ENCODE data around the gene MACROD1. TPM values are rescaled to one million over a fixed set of nuclear protein-coding genes. Genes with fewer than 3 reads are reported as not detected.

MACROD1 gene, protein sequence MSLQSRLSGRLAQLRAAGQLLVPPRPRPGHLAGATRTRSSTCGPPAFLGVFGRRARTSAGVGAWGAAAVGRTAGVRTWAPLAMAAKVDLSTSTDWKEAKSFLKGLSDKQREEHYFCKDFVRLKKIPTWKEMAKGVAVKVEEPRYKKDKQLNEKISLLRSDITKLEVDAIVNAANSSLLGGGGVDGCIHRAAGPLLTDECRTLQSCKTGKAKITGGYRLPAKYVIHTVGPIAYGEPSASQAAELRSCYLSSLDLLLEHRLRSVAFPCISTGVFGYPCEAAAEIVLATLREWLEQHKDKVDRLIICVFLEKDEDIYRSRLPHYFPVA
- polyA plus RNA-seq, result 10 to 100 TPM; 25.6 to 75.6 TPM

DNA sequence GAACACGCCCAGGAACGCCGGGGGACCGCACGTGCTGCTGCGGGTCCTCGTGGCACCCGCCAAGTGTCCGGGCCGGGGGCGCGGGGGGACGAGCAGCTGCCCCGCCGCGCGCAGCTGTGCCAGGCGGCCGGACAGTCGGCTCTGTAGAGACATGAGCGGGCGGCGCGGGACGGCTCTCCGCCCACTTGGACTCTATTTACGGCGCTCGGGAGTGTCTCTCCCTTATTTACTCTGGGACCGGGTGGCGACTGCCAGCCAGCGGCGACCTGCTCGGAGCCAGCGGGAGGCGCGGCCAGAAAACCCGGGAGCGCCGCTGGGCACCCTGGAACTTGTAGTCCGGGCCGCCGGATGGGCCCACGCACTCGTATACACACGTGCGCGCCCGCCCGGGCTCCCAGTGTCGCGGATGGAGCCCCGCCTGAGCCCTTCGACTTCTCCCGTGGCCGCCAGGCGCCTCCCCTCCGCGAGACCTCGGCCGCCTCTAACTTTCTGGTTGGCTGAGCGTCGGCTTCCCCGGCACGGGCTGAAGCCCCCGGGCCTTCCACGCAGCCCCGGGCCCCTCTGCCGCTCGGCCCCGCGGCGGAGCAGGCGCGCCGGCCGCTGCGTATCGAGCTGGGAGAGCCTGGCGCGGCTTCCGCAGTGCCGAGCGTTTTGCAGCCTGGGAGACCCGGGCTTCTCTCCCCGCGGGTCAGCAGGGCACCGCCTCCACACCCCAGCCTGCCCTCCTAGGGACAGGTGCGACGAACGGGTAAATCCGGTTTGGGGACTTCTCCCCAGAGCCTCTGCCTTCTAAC lies at the start of gene MACROD1:
Gene MACROD1 (minus strand): TSS at position 272 of the 794 bp plus-strand sequence. CDS start 119 bp downstream, at position 153.
- 0 to 1% methylated on average over 75 to 92 of the region's 92 CpGs for WGBS, 2 donors
- H3K36me3 ChIP-seq (ENCODE audit: control insufficient read depth in 2 of 2, insufficient read depth in 2 of 2, low read length in 1 of 2), result no peaks in the 10 kb centered on the region
- H3K4me1 ChIP-seq (ENCODE audit: control insufficient read depth in 2 of 2, insufficient read depth in 2 of 2, low read length in 1 of 2), result peaks cover 0 to 7% of the 10 kb centered on the region in 2 donors
- H3K4me3 ChIP-seq (ENCODE audit: low read depth in 1 of 2, low read length in 2 of 2), result peak within 1 kb of the TSS; percentile 71 to 72
- H3K9me3 ChIP-seq (ENCODE audit: control insufficient read depth in 2 of 2, insufficient read depth in 1 of 2, low read depth in 1 of 2, low read length in 1 of 2), result no peaks in the 10 kb centered on the region
- H3K27ac ChIP-seq (ENCODE audit: low read depth in 2 of 2, low read length in 1 of 2), result peak within 1 kb of the TSS; percentile 93 to 94
- H3K27me3 ChIP-seq (ENCODE audit: control insufficient read depth in 1 of 2, insufficient read depth in 2 of 2, low read length in 2 of 2), result no peaks in the 10 kb centered on the region

GRCh38 chr11:64211181-64211872 lies 45.4 kb upstream of the MACROD1 start:
- no peaks in the 10 kb centered on the region for H3K27me3 ChIP-seq (ENCODE audit: control insufficient read depth in 1 of 2, insufficient read depth in 2 of 2, low read length in 2 of 2)
- H3K4me1 ChIP-seq (ENCODE audit: control insufficient read depth in 2 of 2, insufficient read depth in 2 of 2, low read length in 1 of 2), result peaks cover 0 to 6% of the 10 kb centered on the region in 2 donors
- 78 to 88% methylated on average over 27 to 30 of the region's 30 CpGs for WGBS, 2 donors
- H3K36me3 ChIP-seq (ENCODE audit: control insufficient read depth in 2 of 2, insufficient read depth in 2 of 2, low read length in 1 of 2), result no peaks in the 10 kb centered on the region
- no peaks in the 10 kb centered on the region for H3K9me3 ChIP-seq (ENCODE audit: control insufficient read depth in 2 of 2, insufficient read depth in 1 of 2, low read depth in 1 of 2, low read length in 1 of 2)
- no peak overlapping the region for H3K27ac ChIP-seq (ENCODE audit: low read depth in 2 of 2, low read length in 1 of 2)
- H3K4me3 ChIP-seq (ENCODE audit: low read depth in 1 of 2, low read length in 2 of 2), result no peak overlapping the region

DNA sequence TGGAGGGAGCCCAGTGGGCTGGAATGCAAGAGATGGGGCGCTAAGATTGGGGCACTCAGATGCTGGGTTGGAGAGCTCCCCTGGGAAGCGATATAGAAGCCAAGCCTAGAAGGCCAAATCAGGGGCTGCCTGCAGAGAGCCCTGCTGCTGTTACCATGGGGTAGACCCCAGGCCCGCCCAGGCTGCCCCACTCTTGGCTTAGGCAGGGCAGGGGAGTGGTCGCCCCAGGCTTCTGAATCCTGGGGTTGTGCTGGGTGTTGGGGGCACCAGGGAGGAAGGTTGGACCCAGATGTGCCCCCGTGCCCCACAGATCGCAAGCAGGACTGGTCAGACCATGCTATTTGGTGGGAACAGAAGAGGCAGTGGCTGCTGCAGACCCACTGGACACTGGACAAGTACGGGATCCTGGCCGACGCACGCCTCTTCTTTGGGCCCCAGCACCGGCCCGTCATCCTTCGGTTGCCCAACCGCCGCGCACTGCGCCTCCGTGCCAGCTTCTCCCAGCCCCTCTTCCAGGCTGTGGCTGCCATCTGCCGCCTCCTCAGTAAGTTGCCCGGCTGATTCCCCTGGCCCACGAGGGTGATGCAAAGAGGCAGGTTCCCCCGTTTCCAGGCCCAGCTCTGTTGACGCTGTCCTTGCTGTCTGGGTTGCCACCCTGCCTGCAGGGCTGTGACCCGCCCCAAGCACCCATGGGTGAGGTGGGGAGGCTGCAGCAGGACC lies 44.5 kb upstream of the MACROD1 start:
- H3K36me3 ChIP-seq (ENCODE audit: control insufficient read depth in 2 of 2, insufficient read depth in 2 of 2, low read length in 1 of 2), result peaks cover 3% of the 10 kb centered on the region in 2 donors
- 89 to 93% methylated on average over 24 of the region's 24 CpGs for WGBS, 2 donors
- peaks cover 0 to 6% of the 10 kb centered on the region in 2 donors for H3K4me1 ChIP-seq (ENCODE audit: control insufficient read depth in 2 of 2, insufficient read depth in 2 of 2, low read length in 1 of 2)
- no peaks in the 10 kb centered on the region for H3K27me3 ChIP-seq (ENCODE audit: control insufficient read depth in 1 of 2, insufficient read depth in 2 of 2, low read length in 2 of 2)
- H3K27ac ChIP-seq (ENCODE audit: low read depth in 2 of 2, low read length in 1 of 2), result no peak overlapping the region
- no peaks in the 10 kb centered on the region for H3K9me3 ChIP-seq (ENCODE audit: control insufficient read depth in 2 of 2, insufficient read depth in 1 of 2, low read depth in 1 of 2, low read length in 1 of 2)
- no peak overlapping the region for H3K4me3 ChIP-seq (ENCODE audit: low read depth in 1 of 2, low read length in 2 of 2)

DNA sequence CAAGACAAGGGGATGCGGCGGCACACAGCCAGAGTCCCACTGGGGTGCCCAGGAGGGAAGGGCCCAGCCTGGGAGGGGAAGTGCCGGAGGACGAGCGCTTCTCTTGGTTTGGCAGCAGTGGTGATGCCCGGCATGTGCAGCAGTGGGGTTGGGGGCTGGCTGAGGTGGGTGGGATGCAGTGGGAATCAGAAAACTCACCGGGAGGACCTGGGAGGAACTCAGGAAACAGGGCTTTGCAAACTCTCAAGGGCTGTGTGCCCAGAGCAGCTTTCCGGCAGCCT lies 43.6 kb upstream of the MACROD1 start:
- H3K4me3 ChIP-seq (ENCODE audit: low read depth in 1 of 2, low read length in 2 of 2), result no peak overlapping the region
- no peak overlapping the region for H3K27ac ChIP-seq (ENCODE audit: low read depth in 2 of 2, low read length in 1 of 2)
- H3K4me1 ChIP-seq (ENCODE audit: control insufficient read depth in 2 of 2, insufficient read depth in 2 of 2, low read length in 1 of 2), result peaks cover 0 to 6% of the 10 kb centered on the region in 2 donors
- H3K27me3 ChIP-seq (ENCODE audit: control insufficient read depth in 1 of 2, insufficient read depth in 2 of 2, low read length in 2 of 2), result no peaks in the 10 kb centered on the region
- no peaks in the 10 kb centered on the region for H3K9me3 ChIP-seq (ENCODE audit: control insufficient read depth in 2 of 2, insufficient read depth in 1 of 2, low read depth in 1 of 2, low read length in 1 of 2)
- H3K36me3 ChIP-seq (ENCODE audit: control insufficient read depth in 2 of 2, insufficient read depth in 2 of 2, low read length in 1 of 2), result peaks cover 3% of the 10 kb centered on the region in 2 donors
- WGBS, 2 donors, result 82 to 86% methylated on average over 8 of the region's 8 CpGs

DNA sequence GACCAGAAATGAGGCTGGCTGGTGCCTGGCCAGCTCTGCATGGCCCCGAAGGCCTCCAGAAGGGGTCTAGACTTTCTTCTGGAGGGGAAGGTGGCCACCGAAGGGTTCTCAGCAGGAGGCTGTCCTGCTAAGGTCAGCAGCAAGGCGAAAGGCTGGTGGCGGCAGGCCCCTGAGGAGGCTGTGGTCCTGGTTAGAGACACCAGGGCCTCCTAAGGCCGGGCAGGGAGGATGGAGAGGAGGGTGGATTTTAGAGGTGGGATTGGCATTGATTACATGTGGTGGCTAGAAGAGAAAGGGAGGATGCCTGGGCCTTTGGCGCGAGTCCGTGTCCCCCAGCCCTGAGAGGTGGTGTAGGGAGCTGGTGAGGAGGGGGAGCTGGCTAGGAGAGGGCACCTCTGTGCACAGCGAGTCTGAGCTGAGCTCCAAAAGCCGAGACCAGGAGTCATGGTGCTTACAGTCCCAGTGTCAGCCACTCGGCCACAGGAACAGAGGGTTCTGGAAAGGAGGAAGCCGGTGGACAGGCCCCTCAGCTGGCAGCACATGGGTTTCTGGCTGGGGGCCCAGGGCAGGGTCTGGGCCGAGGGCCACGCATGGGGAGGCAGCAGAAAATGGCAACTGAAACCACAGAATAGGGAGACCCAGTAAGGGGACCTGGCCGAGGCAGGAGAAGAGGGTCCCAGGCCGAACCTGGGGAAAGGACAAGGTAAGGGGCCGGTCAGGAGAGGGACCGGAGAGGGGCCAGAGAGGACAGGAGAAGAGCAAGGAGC lies 43.1 kb upstream of the MACROD1 start:
- H3K4me1 ChIP-seq (ENCODE audit: control insufficient read depth in 2 of 2, insufficient read depth in 2 of 2, low read length in 1 of 2), result peaks cover 0 to 6% of the 10 kb centered on the region in 2 donors
- peaks cover 3 to 6% of the 10 kb centered on the region in 2 donors for H3K36me3 ChIP-seq (ENCODE audit: control insufficient read depth in 2 of 2, insufficient read depth in 2 of 2, low read length in 1 of 2)
- WGBS, 2 donors, result 85 to 91% methylated on average over 18 of the region's 18 CpGs
- H3K4me3 ChIP-seq (ENCODE audit: low read depth in 1 of 2, low read length in 2 of 2), result no peak overlapping the region
- H3K9me3 ChIP-seq (ENCODE audit: control insufficient read depth in 2 of 2, insufficient read depth in 1 of 2, low read depth in 1 of 2, low read length in 1 of 2), result no peaks in the 10 kb centered on the region
- no peak overlapping the region for H3K27ac ChIP-seq (ENCODE audit: low read depth in 2 of 2, low read length in 1 of 2)
- H3K27me3 ChIP-seq (ENCODE audit: control insufficient read depth in 1 of 2, insufficient read depth in 2 of 2, low read length in 2 of 2), result no peaks in the 10 kb centered on the region

GRCh38 chr11:64208086-64208795 lies 42.3 kb upstream of the MACROD1 start:
- Histone ChIP-seq H3K27ac (ENCODE audit: low read depth in 2 of 2, low read length in 1 of 2) (peak overlapping the region; percentile 73 to 76), H3K4me1 (ENCODE audit: control insufficient read depth in 2 of 2, insufficient read depth in 2 of 2, low read length in 1 of 2) (peaks cover 0 to 6% of the 10 kb centered on the region in 2 donors), H3K27me3 (ENCODE audit: control insufficient read depth in 1 of 2, insufficient read depth in 2 of 2, low read length in 2 of 2) (no peaks in the 10 kb centered on the region), H3K4me3 (ENCODE audit: low read depth in 1 of 2, low read length in 2 of 2) (peak overlapping the region; percentile 0 to 26), H3K9me3 (ENCODE audit: control insufficient read depth in 2 of 2, insufficient read depth in 1 of 2, low read depth in 1 of 2, low read length in 1 of 2) (no peaks in the 10 kb centered on the region), H3K36me3 (ENCODE audit: control insufficient read depth in 2 of 2, insufficient read depth in 2 of 2, low read length in 1 of 2) (peaks cover 5 to 13% of the 10 kb centered on the region in 2 donors)
- 79 to 81% methylated on average over 23 of the region's 23 CpGs for WGBS, 2 donors

DNA sequence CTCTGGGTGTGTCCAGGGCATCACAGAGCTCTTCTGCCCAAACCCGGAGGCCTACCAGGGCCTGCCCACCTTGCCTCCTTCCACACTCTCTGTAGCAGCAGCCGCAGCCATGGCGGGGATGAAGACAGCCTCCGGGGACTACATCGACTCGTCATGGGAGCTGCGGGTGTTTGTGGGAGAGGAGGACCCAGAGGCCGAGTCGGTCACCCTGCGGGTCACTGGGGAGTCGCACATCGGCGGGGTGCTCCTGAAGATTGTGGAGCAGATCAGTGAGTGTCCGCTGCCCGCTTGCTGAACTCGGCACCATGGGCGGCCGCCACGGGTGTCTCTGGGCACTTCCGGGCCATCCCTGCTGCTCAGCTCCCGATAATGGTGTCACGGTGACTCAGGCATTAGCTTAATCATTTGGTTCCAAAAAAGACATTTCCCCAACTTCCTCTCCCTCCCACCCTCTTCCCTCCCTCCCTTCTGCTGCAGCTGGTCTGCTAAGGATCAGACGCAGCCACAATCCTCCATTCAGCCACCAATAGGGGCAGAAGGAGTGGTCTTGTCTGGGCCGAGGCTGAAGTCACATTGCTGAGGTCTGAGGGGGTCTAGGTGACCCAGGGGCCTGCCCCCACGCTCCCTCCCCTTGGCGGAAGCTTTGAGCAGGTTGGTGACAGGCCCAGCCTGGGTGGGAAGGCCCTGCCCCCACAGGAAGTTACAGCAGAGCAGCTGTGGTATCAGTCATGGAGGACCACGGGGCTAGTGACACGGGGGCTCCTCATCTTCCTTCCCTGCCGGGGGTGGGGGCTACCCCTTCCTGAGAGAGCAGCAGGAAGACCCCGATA lies 41.6 kb upstream of the MACROD1 start:
- Histone ChIP-seq H3K4me3 (ENCODE audit: low read depth in 1 of 2, low read length in 2 of 2) (peak overlapping the region; percentile 26 to 47), H3K27me3 (ENCODE audit: control insufficient read depth in 1 of 2, insufficient read depth in 2 of 2, low read length in 2 of 2) (no peaks in the 10 kb centered on the region), H3K27ac (ENCODE audit: low read depth in 2 of 2, low read length in 1 of 2) (peak overlapping the region; percentile 73 to 76), H3K4me1 (ENCODE audit: control insufficient read depth in 2 of 2, insufficient read depth in 2 of 2, low read length in 1 of 2) (peaks cover 0 to 6% of the 10 kb centered on the region in 2 donors), H3K36me3 (ENCODE audit: control insufficient read depth in 2 of 2, insufficient read depth in 2 of 2, low read length in 1 of 2) (peaks cover 13 to 21% of the 10 kb centered on the region in 2 donors), H3K9me3 (ENCODE audit: control insufficient read depth in 2 of 2, insufficient read depth in 1 of 2, low read depth in 1 of 2, low read length in 1 of 2) (no peaks in the 10 kb centered on the region)
- WGBS, 2 donors, result 53 to 60% methylated on average over 30 of the region's 30 CpGs
